ENCODE results near the gene UBC.

UBC gene

DNA sequence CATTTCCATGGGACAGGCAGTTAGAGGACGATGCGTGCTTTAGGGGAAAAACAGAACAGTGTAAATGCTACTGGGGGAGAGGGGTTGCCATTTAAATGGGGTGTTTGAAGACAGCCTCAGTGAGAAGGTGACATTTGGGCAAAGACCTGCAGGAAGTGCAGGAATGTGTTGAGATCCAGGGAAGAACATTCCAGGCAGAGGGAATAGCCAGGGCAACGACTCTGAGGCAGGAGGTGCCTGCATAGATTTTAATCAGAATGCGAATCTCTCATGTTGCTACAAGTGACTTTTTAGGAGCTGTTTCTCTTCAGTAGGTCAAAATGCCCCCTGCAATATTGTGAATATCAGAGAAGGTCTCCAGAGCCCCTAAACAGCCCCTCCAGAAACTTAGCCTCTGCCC, 43.2 kb downstream of the UBC start:
- TF ChIP-seq FOXP2 (optimal IDR thresholded peaks at IDR 0.05; ENCODE audit: borderline replicate concordance, extremely low read depth, extremely low read length, insufficient read depth), result no peak
- no peak for TF ChIP-seq SIN3A (IDR thresholded peaks at IDR 0.05; ENCODE audit: borderline replicate concordance, insufficient read depth, low read length)
- TF ChIP-seq TAF1 (IDR thresholded peaks at IDR 0.05; ENCODE audit: borderline replicate concordance, insufficient read depth, low read length), result no peak

DNA sequence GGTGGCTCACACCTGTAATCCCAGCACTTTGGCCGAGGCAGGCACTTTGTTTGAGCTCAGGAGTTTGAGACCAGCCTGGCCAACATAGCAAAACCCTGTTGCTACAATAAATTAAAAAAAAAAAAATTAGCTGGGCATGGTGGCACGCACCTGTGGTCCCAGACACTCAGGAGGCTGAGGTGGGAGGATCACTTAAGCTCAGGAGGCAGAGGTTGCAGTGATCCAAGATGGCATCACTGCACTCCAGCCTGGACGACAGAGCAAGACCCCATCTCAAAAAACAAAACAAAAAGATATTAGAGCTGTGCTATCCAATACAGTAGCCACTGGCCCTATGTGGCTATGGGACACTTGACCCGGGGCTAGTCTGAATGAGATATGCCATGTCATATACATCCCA, 43.9 kb downstream of the UBC start:
- TF ChIP-seq, protein P1, sequence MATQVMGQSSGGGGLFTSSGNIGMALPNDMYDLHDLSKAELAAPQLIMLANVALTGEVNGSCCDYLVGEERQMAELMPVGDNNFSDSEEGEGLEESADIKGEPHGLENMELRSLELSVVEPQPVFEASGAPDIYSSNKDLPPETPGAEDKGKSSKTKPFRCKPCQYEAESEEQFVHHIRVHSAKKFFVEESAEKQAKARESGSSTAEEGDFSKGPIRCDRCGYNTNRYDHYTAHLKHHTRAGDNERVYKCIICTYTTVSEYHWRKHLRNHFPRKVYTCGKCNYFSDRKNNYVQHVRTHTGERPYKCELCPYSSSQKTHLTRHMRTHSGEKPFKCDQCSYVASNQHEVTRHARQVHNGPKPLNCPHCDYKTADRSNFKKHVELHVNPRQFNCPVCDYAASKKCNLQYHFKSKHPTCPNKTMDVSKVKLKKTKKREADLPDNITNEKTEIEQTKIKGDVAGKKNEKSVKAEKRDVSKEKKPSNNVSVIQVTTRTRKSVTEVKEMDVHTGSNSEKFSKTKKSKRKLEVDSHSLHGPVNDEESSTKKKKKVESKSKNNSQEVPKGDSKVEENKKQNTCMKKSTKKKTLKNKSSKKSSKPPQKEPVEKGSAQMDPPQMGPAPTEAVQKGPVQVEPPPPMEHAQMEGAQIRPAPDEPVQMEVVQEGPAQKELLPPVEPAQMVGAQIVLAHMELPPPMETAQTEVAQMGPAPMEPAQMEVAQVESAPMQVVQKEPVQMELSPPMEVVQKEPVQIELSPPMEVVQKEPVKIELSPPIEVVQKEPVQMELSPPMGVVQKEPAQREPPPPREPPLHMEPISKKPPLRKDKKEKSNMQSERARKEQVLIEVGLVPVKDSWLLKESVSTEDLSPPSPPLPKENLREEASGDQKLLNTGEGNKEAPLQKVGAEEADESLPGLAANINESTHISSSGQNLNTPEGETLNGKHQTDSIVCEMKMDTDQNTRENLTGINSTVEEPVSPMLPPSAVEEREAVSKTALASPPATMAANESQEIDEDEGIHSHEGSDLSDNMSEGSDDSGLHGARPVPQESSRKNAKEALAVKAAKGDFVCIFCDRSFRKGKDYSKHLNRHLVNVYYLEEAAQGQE (IDR thresholded peaks at IDR 0.05; ENCODE audit: insufficient read depth in 1 of 2, low read depth in 2 of 2, low read length in 2 of 2), result no peak
- TF ChIP-seq SIN3A (IDR thresholded peaks at IDR 0.05; ENCODE audit: borderline replicate concordance, insufficient read depth, low read length) (no peak), FOXP2 (optimal IDR thresholded peaks at IDR 0.05; ENCODE audit: borderline replicate concordance, extremely low read depth, extremely low read length, insufficient read depth) (no peak), POLR2AphosphoS5 (IDR thresholded peaks at IDR 0.05; ENCODE audit: low read depth, low read length) (no peak), TAF1 (IDR thresholded peaks at IDR 0.05; ENCODE audit: borderline replicate concordance, insufficient read depth, low read length) (no peak)

DNA sequence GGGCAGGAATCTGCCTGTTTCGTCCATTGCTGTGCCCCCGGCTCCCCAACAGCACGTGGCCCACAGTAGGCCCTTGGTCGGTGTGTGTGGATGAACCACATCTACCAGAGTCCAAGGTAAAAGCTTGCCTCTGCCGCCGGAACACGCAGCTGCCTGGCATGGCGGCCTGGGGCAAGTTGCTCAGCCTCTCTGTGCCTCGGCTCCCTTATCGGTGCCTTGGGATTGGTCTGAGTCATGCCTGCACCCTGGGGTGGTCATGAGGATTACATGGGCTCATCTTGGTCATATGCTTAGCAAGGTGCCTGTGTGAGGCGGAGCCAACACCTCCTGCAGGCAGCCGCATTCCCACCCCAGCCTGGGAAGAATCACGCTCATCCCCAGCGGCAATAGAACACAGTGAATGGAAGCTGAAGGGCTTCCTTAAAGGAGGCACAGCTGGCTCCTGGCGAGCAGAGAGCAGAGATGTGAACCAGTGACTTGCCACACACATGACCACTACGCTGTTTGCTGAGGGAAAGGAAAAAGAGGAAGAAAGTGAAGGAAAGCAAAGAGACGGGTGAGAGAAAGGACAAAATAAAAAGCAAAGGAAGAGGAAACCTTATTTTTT, 45.3 kb downstream of the UBC start:
- TF ChIP-seq TAF1 (IDR thresholded peaks at IDR 0.05; ENCODE audit: borderline replicate concordance, insufficient read depth, low read length), result no peak
- no peak for TF ChIP-seq SIN3A (IDR thresholded peaks at IDR 0.05; ENCODE audit: borderline replicate concordance, insufficient read depth, low read length)
- TF ChIP-seq, protein P1 (IDR thresholded peaks at IDR 0.05; ENCODE audit: insufficient read depth in 1 of 2, low read depth in 2 of 2, low read length in 2 of 2), result no peak

DNA sequence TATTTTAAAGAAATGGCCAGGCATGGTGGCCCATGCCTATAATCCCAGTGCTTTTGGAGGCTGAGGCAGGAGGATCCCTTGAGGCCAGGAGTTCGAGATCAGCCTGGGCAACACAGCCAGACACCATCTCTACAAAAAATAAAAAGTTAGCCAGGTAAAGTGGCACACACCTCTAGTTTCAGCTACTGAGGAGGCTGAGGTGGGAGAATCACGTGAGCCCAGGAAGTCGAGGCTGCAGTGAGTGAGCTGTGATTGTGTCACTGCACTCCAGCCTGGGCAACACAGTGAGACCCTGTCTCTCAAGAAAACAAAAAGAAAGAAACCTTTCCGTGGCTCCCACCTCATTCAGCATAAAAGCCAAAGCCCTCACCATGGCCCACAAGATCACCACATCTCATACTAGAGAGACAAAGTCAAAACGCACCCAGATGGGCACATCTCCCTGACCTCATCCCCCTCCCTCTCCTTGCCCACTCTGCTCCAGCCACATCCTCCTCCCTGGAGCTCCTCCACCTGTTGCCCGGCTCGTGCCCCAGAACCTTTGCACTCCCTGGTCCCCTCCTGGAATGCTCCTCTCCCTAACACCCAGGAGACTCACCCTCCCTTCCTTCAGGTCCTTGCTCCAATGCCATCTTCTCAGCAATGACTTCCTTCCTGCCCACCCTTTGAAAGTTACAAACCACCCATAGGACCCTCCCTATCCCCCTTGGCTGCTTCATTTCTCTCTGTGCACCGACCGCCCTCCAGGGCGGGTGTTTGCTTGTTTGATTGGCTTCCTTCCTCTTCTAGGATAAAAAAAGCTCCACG, 46.0 kb downstream of the UBC start:
- TF ChIP-seq, protein P1 (IDR thresholded peaks at IDR 0.05; ENCODE audit: insufficient read depth in 1 of 2, low read depth in 2 of 2, low read length in 2 of 2), result no peak
- no peak for TF ChIP-seq POLR2AphosphoS5 (IDR thresholded peaks at IDR 0.05; ENCODE audit: low read depth, low read length)
- TF ChIP-seq FOXP2 (optimal IDR thresholded peaks at IDR 0.05; ENCODE audit: borderline replicate concordance, extremely low read depth, extremely low read length, insufficient read depth), result no peak
- no peak for TF ChIP-seq TAF1 (IDR thresholded peaks at IDR 0.05; ENCODE audit: borderline replicate concordance, insufficient read depth, low read length)
- TF ChIP-seq SIN3A (IDR thresholded peaks at IDR 0.05; ENCODE audit: borderline replicate concordance, insufficient read depth, low read length), result no peak

DNA sequence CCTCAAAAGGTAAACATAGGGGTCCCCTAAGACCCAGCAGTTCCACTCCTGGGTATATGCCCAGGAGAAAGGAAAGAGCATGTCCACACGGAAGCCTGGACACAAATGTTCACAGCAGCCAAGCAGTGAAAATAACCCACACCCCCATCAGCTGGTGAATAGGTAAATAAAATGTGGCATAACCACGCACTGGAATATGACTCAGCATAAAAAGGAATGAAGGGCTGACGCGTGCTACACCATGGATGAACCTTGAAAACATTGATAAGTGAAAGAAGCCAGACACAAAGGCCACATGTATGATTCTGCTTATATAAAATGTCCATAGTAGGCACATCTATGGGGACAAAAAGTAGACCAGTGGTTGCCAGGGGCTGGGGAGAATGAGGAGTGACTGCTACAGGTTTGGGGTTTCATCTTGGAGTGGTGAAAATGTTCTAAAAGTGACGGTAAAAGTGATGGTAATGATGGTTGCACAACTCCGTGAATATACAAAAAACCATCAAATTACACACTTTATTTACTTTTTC, 47.0 kb downstream of the UBC start:
- no peak for TF ChIP-seq SIN3A (IDR thresholded peaks at IDR 0.05; ENCODE audit: borderline replicate concordance, insufficient read depth, low read length)
- TF ChIP-seq, protein P1 (IDR thresholded peaks at IDR 0.05; ENCODE audit: insufficient read depth in 1 of 2, low read depth in 2 of 2, low read length in 2 of 2), result no peak
- TF ChIP-seq FOXP2 (optimal IDR thresholded peaks at IDR 0.05; ENCODE audit: borderline replicate concordance, extremely low read depth, extremely low read length, insufficient read depth), result no peak

Measured in PFSK-1 (cell line).